Right lobe of liver (tissue), 6 donors: Measurements from ENCODE around the gene SAMD9. TPM values are rescaled to one million over a fixed set of nuclear protein-coding genes. Genes with fewer than 3 reads are reported as not detected.

Source experiments
- ATAC-seq, 4 donors: fragments of 200-7000 bp; cut with Tn5 transposase; one replicate each; pipeline ENCODE4 v1.9.1; 2020; ENCODE audit warnings: mild to moderate bottlenecking in 4 of 4, moderate library complexity in 4 of 4
- DNase-seq, 3 donors: peaks; one replicate each; pipeline ENCODE4 v3.0.0-alpha.2; 2020
- H3K27ac ChIP-seq, 3 donors: fragments of 200-600 bp; one replicate each; pipeline ENCODE4 v1.8.0; 2022
- H3K27me3 ChIP-seq, 2 donors: fragments of 200-600 bp; one replicate each; pipeline ENCODE4 v1.8.0; 2022
- H3K36me3 ChIP-seq, 4 donors: fragments of 200-600 bp; sonication (generic) in 1 of 4; one replicate each; pipeline versions ENCODE4 v1.5.1 to v1.8.0; 2017 to 2022; ENCODE audit warnings: control low read depth in 1 of 4
- H3K4me1 ChIP-seq, 4 donors: fragments of 200-600 bp; sonication (generic) in 1 of 4; one replicate each; pipeline versions ENCODE4 v1.5.1 to v1.8.0; 2017 to 2022; ENCODE audit warnings: control low read depth in 1 of 4
- H3K4me3 ChIP-seq, 3 donors: fragments of 200-600 bp; one replicate each; pipeline ENCODE4 v1.8.0; 2022
- H3K9me3 ChIP-seq, 4 donors: fragments of 200-600 bp; sonication (generic) in 1 of 4; one replicate each; pipeline versions ENCODE4 v1.5.1 to v1.8.0; 2017 to 2022; ENCODE audit warnings: control low read depth in 1 of 4
- POLR2A ChIP-seq: fragments of 450-650 bp; IDR thresholded peaks from one replicate; pipeline ENCODE4 v1.6.1; 2017; ENCODE audit warnings: antibody characterized with exemption, mild to moderate bottlenecking
- WGBS: methylation state at CpG from one replicate; pipeline ENCODE4 v1.1.6; 2018; ENCODE audit warnings: low coverage, low lambda C conversion rate; ENCODE audit not compliant: insufficient coverage; ENCODE audit errors: missing lambda C conversion rate; 5-methylcytosine and 5-hydroxymethylcytosine counted together
- intact Hi-C, 2 donors: fragments of 100-400 bp; cut with DNase I; formaldehyde crosslinking; loops; one replicate each; pipeline versions ENCODE4 v1.11.2 to v1.14.1; 2022
- total RNA-seq, 6 experiments: library from RNA; depleted of rRNA in 2 of 6; stranded (reverse); fragments of >200 nt in 2 of 6; fragmentation: NEBNext Ultra II Directional in 3 of 6; extraction: Animal tissue kit (Norgen Biotek cat#: 25700) in 3 of 6; gene quantifications; one replicate each; pipeline versions ENCODE4 v1.1.0 to v1.2.4, GENCODE V29; 2016 to 2023
- TF ChIP-seq, protein P1 (sequence below), 4 donors: fragments of 200-600 bp in 3 of 4; fragments of 450-650 bp in 1 of 4; IDR thresholded peaks; one replicate each; pipeline versions ENCODE4 v1.5.1 to v1.8.0; 2016 to 2022; ENCODE audit warnings: antibody characterized with exemption in 4 of 4, mild to moderate bottlenecking in 2 of 4
- donor health status: DM: no; HTN: yes; CAD: no.
- donor health status: DM: no; HTN: no; CAD: no.
- donor health status: DM: no; HTN: no; CAD: no.
- donor health status: DM: no; HTN: yes; CAD: no.
- donor health status: DM: no; HTN: yes; CAD: no.

SAMD9 gene
- total RNA-seq, 6 experiments from 2014 or later, result 1.4 to 3.5 (median 2.8) TPM

DNA sequence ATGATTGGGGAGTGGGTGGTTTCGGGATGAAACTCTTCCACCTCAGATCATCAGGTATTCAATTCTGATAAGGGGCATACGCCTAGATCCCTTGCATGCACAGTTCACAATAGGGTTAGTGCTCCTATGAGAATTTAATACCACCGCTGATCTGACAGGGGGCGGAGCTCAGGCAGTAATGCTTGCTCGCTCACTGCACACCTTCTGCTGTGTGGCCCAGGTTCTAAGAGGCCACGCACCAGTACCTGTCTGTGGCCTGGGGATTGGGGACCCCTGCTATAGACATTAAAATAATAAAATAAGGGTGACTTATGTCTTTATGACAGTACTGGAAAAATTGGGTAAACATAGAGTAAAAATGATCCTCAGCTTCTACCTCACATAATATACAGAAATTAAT is 66.1 kb downstream of the SAMD9 start:
- no peak for DNase-seq
- H3K36me3 ChIP-seq, result no peaks in the 10 kb centered on the region
- intact Hi-C loops, result no loop called here
- no peaks in the 10 kb centered on the region for H3K9me3 ChIP-seq
- TF ChIP-seq, protein P1, sequence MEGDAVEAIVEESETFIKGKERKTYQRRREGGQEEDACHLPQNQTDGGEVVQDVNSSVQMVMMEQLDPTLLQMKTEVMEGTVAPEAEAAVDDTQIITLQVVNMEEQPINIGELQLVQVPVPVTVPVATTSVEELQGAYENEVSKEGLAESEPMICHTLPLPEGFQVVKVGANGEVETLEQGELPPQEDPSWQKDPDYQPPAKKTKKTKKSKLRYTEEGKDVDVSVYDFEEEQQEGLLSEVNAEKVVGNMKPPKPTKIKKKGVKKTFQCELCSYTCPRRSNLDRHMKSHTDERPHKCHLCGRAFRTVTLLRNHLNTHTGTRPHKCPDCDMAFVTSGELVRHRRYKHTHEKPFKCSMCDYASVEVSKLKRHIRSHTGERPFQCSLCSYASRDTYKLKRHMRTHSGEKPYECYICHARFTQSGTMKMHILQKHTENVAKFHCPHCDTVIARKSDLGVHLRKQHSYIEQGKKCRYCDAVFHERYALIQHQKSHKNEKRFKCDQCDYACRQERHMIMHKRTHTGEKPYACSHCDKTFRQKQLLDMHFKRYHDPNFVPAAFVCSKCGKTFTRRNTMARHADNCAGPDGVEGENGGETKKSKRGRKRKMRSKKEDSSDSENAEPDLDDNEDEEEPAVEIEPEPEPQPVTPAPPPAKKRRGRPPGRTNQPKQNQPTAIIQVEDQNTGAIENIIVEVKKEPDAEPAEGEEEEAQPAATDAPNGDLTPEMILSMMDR (IDR thresholded peaks at IDR 0.05), result no peak
- TF ChIP-seq POLR2A, result no peak
- no peaks in the 10 kb centered on the region for H3K27me3 ChIP-seq
- WGBS, result 66% methylated on average over 5 of the region's 6 CpGs
- H3K27ac ChIP-seq, result no peak overlapping the region
- no peak for ATAC-seq
- H3K4me1 ChIP-seq, result no peaks in the 10 kb centered on the region
- no peak overlapping the region for H3K4me3 ChIP-seq

Other genes starting within 250 kb of the SAMD9 start
- 1 to 10 TPM in 5 of 6 experiments, under 1 TPM in 1; 0.64 to 5.1 (median 3.1) TPM for gene SAMD9L, start 30.4 kb upstream of the SAMD9 start, total RNA-seq
- not detected for gene HEPACAM2, start 108.5 kb upstream of the SAMD9 start, total RNA-seq
- 10 to 100 TPM in 5 of 6 experiments, 1 to 10 TPM in 1; 9.0 to 19.1 (median 11.5) TPM for gene VPS50, start 114.4 kb upstream of the SAMD9 start, total RNA-seq